ENCODE data around the gene D2HGDH.

DNA sequence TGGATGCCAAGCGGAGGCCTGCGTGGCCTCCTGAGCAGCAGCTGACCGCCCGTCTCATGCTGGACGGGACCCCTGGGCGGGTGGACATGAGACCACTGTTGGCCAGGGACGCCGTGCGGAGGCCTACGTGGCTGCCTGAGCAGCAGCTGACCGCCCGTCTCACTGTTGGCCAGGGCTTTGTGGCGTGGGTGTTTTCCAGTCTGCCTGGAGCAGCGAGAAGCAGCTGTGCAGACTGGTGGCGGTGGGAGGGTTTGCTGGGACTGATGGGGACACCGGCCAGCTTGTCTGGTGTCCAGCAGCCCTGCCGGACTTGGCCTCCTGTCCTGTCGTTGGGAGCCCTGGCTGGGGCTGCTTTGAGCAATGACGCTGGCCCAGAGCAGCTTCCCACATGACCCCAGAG lies 5.8 kb upstream of the D2HGDH start:
- TF ChIP-seq, protein P1, sequence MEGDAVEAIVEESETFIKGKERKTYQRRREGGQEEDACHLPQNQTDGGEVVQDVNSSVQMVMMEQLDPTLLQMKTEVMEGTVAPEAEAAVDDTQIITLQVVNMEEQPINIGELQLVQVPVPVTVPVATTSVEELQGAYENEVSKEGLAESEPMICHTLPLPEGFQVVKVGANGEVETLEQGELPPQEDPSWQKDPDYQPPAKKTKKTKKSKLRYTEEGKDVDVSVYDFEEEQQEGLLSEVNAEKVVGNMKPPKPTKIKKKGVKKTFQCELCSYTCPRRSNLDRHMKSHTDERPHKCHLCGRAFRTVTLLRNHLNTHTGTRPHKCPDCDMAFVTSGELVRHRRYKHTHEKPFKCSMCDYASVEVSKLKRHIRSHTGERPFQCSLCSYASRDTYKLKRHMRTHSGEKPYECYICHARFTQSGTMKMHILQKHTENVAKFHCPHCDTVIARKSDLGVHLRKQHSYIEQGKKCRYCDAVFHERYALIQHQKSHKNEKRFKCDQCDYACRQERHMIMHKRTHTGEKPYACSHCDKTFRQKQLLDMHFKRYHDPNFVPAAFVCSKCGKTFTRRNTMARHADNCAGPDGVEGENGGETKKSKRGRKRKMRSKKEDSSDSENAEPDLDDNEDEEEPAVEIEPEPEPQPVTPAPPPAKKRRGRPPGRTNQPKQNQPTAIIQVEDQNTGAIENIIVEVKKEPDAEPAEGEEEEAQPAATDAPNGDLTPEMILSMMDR (IDR thresholded peaks at IDR 0.05; ENCODE audit: borderline replicate concordance, extremely low read depth, low read length, poor library complexity, severe bottlenecking) = no peak
- TF ChIP-seq EZH2 (IDR thresholded peaks at IDR 0.05; ENCODE audit: borderline replicate concordance, low read depth, low read length, severe bottlenecking) = no peak
